Measurements from ENCODE around the gene SLC16A9. TPM values are rescaled to one million over a fixed set of nuclear protein-coding genes. Genes with fewer than 3 reads are reported as not detected.

SLC16A9 gene
- total RNA-seq, 1 donor = under 0.01 TPM

DNA sequence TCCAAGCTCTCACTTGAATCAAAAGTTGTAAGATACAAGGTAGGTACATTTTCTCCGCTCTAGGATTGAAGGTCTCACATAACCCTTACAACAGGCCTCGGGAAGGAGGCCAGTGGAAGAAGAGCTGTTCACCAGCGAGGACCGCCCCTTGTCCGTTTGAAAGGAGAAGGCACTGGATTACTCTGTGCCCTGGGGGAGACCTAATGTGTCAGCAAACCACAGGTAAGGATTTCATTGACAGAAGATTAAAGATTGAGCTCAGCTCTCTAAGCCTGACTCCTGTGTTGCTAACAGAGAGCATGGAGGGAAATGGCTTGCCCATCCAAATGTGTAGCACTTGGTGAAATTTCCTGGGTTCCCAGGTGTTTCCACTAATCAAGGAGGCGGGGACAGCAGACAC, 81.2 kb downstream of the SLC16A9 start:
- TF ChIP-seq CTCF (IDR thresholded peaks at IDR 0.05; ENCODE audit: insufficient read depth, low read depth, low read length) = no peak
- DNase-seq (ENCODE audit: low read depth) = no peak
- H3K4me3 ChIP-seq (ENCODE audit: low read depth, low read length) = no peak overlapping the region

GRCh38 chr10:59627366-59628018, 82.2 kb downstream of the SLC16A9 start:
- no peak for TF ChIP-seq CTCF (IDR thresholded peaks at IDR 0.05; ENCODE audit: insufficient read depth, low read depth, low read length)
- H3K4me3 ChIP-seq (ENCODE audit: low read depth, low read length) = no peak overlapping the region

DNA sequence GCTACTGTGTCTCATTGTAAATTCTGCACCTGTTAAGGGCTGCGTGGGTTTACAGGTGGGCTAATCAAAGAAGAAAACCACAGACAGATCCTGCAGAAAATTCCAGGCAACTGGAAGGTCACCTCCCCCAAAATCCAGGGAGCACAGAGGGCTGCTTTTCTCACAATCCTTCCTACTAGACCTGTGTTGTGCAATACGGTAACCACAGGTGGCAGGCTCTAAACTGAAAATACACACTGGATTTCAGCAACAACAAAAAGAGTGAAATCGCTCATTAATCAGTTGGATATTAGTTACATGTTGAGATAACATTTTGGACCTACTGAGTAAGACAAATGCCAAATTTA, 83.2 kb downstream of the SLC16A9 start:
- no peak for TF ChIP-seq CTCF (IDR thresholded peaks at IDR 0.05; ENCODE audit: insufficient read depth, low read depth, low read length)
- H3K4me3 ChIP-seq (ENCODE audit: low read depth, low read length) = no peak overlapping the region
- no peak for DNase-seq (ENCODE audit: low read depth)

More at GRCh38 chr10:59627366-59628018, 82.2 kb downstream of the SLC16A9 start:
- DNase-seq (ENCODE audit: low read depth) = no peak

DNA sequence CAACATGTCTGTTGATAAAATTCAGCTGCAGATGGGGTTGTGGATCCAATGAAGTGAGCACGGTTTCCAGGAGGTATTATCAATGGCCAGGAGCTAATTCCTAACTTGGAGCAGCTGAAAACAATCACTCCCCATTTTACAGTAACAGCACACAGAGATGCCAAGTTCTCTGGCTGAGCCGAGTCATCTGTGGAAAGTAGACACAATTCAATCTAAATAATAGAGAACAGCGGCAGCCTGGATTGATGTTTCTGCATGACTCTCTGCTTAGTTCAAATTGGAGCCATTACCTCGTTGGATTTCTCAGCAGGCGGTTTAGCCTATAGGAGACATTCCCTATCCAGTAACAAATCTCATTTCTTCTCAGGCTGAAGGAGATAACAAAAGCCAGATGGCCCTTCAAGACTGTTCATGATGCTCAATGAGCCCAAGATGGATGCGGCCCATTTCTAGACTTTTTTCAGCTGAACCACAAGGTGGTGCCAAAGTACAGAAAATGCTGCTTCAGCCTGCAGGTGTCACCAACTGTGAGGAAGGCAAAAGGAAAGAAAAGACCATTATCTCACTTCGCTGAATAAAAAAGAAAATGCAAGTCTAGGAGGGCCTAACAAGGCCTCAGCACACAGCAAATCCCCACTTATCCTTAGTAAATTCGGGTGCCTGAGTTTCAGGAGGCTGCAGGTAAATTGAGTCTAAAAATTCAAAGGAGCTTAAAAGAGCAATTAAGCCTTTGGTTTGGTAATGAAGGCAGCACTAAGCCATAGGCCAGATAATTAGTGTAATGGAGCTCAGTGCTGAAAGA, 83.7 kb downstream of the SLC16A9 start:
- DNase-seq (ENCODE audit: low read depth) = peak; percentile 79
- TF ChIP-seq CTCF (IDR thresholded peaks at IDR 0.05; ENCODE audit: insufficient read depth, low read depth, low read length) = peak; percentile 83
- H3K4me3 ChIP-seq (ENCODE audit: low read depth, low read length) = no peak overlapping the region

DNA sequence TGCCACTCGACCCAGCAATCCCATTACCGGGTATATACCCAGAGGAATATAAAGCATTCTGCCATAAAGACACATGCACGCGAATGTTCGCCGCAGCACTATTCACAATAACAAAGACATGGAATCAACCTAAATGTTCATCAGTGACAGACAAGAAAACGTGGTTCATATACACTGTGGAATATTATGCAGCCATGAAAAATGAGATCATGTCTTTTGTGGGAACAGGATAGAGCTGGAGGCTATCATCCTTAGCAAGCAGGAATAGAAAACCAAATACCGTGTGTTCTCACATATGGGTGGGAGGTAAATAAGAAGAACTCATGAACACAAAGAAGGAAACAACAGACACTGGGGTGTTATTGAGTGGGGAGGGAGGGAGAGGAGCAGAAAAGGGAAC, 84.7 kb downstream of the SLC16A9 start:
- TF ChIP-seq CTCF (IDR thresholded peaks at IDR 0.05; ENCODE audit: insufficient read depth, low read depth, low read length) = no peak
- H3K4me3 ChIP-seq (ENCODE audit: low read depth, low read length) = no peak overlapping the region
- no peak for DNase-seq (ENCODE audit: low read depth)

- no peak for TF ChIP-seq CTCF (IDR thresholded peaks at IDR 0.05; ENCODE audit: insufficient read depth, low read depth, low read length)
- no peak for DNase-seq (ENCODE audit: low read depth)
- H3K4me3 ChIP-seq (ENCODE audit: low read depth, low read length) = no peak overlapping the region
Measured at GRCh38 chr10:59624136-59624535, 85.5 kb downstream of the SLC16A9 start.

Measured in fibroblast of villous mesenchyme (primary cell).